Neural progenitor cell (in vitro differentiated cells): Measurements from ENCODE around the gene TTC27. TPM values are rescaled to one million over a fixed set of nuclear protein-coding genes. Genes with fewer than 3 reads are reported as not detected.

Experiments used
- DNase-seq: peaks from one replicate; pipeline ENCODE4 v3.0.0-alpha.2; 2016; ENCODE audit warnings: low spot score
- H2AFZ ChIP-seq: fragments of 200-600 bp; sonication (generic); replicated peaks from 2 replicates; pipeline ENCODE4 v1.6.1; 2016; ENCODE audit warnings: antibody characterized with exemption
- H3F3A ChIP-seq: fragments of 200-600 bp; sonication (generic); 2 replicates; pipeline ENCODE4 v1.6.1; 2016; ENCODE audit warnings: antibody characterized with exemption, low read depth
- H3K27ac ChIP-seq: fragments of 200-600 bp; sonication (generic); 2 replicates; pipeline ENCODE4 v1.5.1; 2016; ENCODE audit warnings: mild to moderate bottlenecking
- H3K27me3 ChIP-seq: fragments of 200-600 bp; sonication (generic); 2 replicates; pipeline ENCODE4 v1.6.1; 2016; ENCODE audit warnings: mild to moderate bottlenecking, moderate library complexity
- H3K36me3 ChIP-seq: fragments of 200-600 bp; sonication (generic); 2 replicates; pipeline ENCODE4 v1.5.1; 2016
- H3K4me1 ChIP-seq: fragments of 200-600 bp; sonication (generic); 2 replicates; pipeline ENCODE4 v1.6.1; 2016; ENCODE audit warnings: mixed run types
- H3K4me2 ChIP-seq: fragments of 200-600 bp; sonication (generic); 2 replicates; pipeline ENCODE4 v1.6.1; 2016
- H3K4me3 ChIP-seq: fragments of 200-600 bp; sonication (generic); 2 replicates; pipeline ENCODE4 v1.5.1; 2016
- H3K79me2 ChIP-seq: fragments of 200-600 bp; sonication (generic); 2 replicates; pipeline ENCODE4 v1.6.1; 2016; ENCODE audit warnings: low read depth
- H3K9ac ChIP-seq: fragments of 200-600 bp; sonication (generic); 2 replicates; pipeline ENCODE4 v1.6.1; 2016
- H3K9me3 ChIP-seq: fragments of 200-600 bp; sonication (generic); 2 replicates; pipeline ENCODE4 v1.5.1; 2016; ENCODE audit warnings: low read depth
- H4K20me1 ChIP-seq: fragments of 200-600 bp; sonication (generic); 2 replicates; pipeline ENCODE4 v1.6.1; 2016; ENCODE audit warnings: low read depth
- H3K27ac Mint-ChIP-seq: 3 replicates; pipeline ENCODE4 v1.8.0; 2021; ENCODE audit warnings: mixed read lengths
- H3K27me3 Mint-ChIP-seq: 2 replicates; pipeline ENCODE4 v1.8.0; 2022; ENCODE audit warnings: low read depth, mild to moderate bottlenecking, inconsistent platforms, moderate library complexity, mixed read lengths; ENCODE audit not compliant: insufficient read depth
- H3K36me3 Mint-ChIP-seq: 3 replicates; pipeline ENCODE4 v1.8.0; 2021; ENCODE audit warnings: mixed read lengths
- H3K4me1 Mint-ChIP-seq: 3 replicates; pipeline ENCODE4 v1.8.0; 2021; ENCODE audit warnings: mixed read lengths
- H3K4me3 Mint-ChIP-seq: 3 replicates; pipeline ENCODE4 v1.8.0; 2021; ENCODE audit warnings: mild to moderate bottlenecking, moderate library complexity, mixed read lengths
- H3K9me3 Mint-ChIP-seq: 3 replicates; pipeline ENCODE4 v1.8.0; 2020; ENCODE audit warnings: mixed read lengths
- CTCF ChIP-seq: fragments of 200-600 bp; sonication (generic); IDR thresholded peaks from 2 replicates; pipeline ENCODE4 v1.5.1; 2017; ENCODE audit warnings: antibody characterized with exemption, mild to moderate bottlenecking
- EZH2 ChIP-seq: fragments of 200-600 bp; sonication (generic); IDR thresholded peaks from 2 replicates; pipeline ENCODE4 v1.6.1; 2017; ENCODE audit warnings: antibody characterized with exemption, mild to moderate bottlenecking, moderate library complexity
- EZH2phosphoT487 ChIP-seq: fragments of 200-600 bp; sonication (generic); IDR thresholded peaks from 2 replicates; pipeline ENCODE4 v1.6.1; 2017; ENCODE audit warnings: antibody characterized with exemption
- total RNA-seq: library from RNA; depleted of rRNA; stranded (reverse); fragments of >200 nt; gene quantifications from 2 replicates; pipeline ENCODE4 v1.2.3, GENCODE V29; 2015; ENCODE audit warnings: low replicate concordance

The TTC27 gene
- 16.4 and 32.5 TPM in 2 replicates for total RNA-seq

- peak within 1 kb of the TSS; percentile 79 for H3K4me3 ChIP-seq
- peaks cover 13% of the 10 kb centered on the region for H3F3A ChIP-seq
- H3K9ac ChIP-seq: no peak within 1 kb of the TSS
- H3K4me1 ChIP-seq: no peaks in the 10 kb centered on the region
- TF ChIP-seq EZH2 (no peak), CTCF (peak; percentile 2)
- Mint-ChIP-seq H3K9me3 (no peaks in the 10 kb centered on the region), H3K27ac (peak within 1 kb of the TSS; percentile 3), H3K4me3 (peak within 1 kb of the TSS; percentile 93), H3K27me3 (peaks cover 11% of the 10 kb centered on the region), H3K36me3 (peaks cover 3% of the 10 kb centered on the region), H3K4me1 (peaks cover 9% of the 10 kb centered on the region)
- H3K27ac ChIP-seq: no peak within 1 kb of the TSS
- peaks cover 8% of the 10 kb centered on the region for H3K79me2 ChIP-seq
- peak within 1 kb of the TSS; percentile 100 for H2AFZ ChIP-seq
- no peaks in the 10 kb centered on the region for H3K27me3 ChIP-seq
- no peaks in the 10 kb centered on the region for H3K9me3 ChIP-seq
- no peaks in the 10 kb centered on the region for H3K36me3 ChIP-seq
- peak; percentile 92 for DNase-seq
- no peaks in the 10 kb centered on the region for H4K20me1 ChIP-seq
- H3K4me2 ChIP-seq: peak within 1 kb of the TSS; percentile 82
Observed at GRCh38 chr2:32627814-32628579, at the start of gene TTC27. Gene TTC27, plus strand, starts transcription at chr2:32628050. Its CDS starts 243 bp downstream, at chr2:32628293.

- Histone ChIP-seq H3K9me3 (no peaks in the 10 kb centered on the region), H4K20me1 (no peaks in the 10 kb centered on the region), H3K36me3 (no peaks in the 10 kb centered on the region), H3K4me2 (no peak overlapping the region), H3K27me3 (no peaks in the 10 kb centered on the region), H2AFZ (no peak overlapping the region), H3K4me1 (no peaks in the 10 kb centered on the region), H3K27ac (no peak overlapping the region), H3F3A (no peaks in the 10 kb centered on the region), H3K9ac (no peak overlapping the region), H3K4me3 (no peak overlapping the region), H3K79me2 (no peaks in the 10 kb centered on the region)
- TF ChIP-seq CTCF (no peak), EZH2phosphoT487 (no peak), EZH2 (no peak)
- DNase-seq: no peak
- Mint-ChIP-seq H3K9me3 (no peaks in the 10 kb centered on the region), H3K27me3 (no peaks in the 10 kb centered on the region), H3K27ac (no peak overlapping the region), H3K4me1 (peaks cover 7% of the 10 kb centered on the region), H3K36me3 (peaks cover 11% of the 10 kb centered on the region), H3K4me3 (no peak overlapping the region)
Observed at GRCh38 chr2:32591669-32592463, 36.0 kb upstream of the TTC27 start.

- Histone ChIP-seq H3K27me3 (no peaks in the 10 kb centered on the region), H3K9ac (no peak overlapping the region), H2AFZ (no peak overlapping the region), H3K27ac (no peak overlapping the region), H3K4me1 (no peaks in the 10 kb centered on the region), H3K9me3 (no peaks in the 10 kb centered on the region), H4K20me1 (no peaks in the 10 kb centered on the region), H3K4me2 (no peak overlapping the region), H3K4me3 (no peak overlapping the region), H3K79me2 (no peaks in the 10 kb centered on the region), H3F3A (no peaks in the 10 kb centered on the region), H3K36me3 (peaks cover 5% of the 10 kb centered on the region)
- TF ChIP-seq EZH2phosphoT487: no peak
- no peak for TF ChIP-seq CTCF
- TF ChIP-seq EZH2: no peak
- Mint-ChIP-seq H3K27me3 (no peaks in the 10 kb centered on the region), H3K36me3 (peaks cover 10% of the 10 kb centered on the region), H3K4me3 (no peak overlapping the region), H3K4me1 (peaks cover 7% of the 10 kb centered on the region), H3K9me3 (no peaks in the 10 kb centered on the region), H3K27ac (no peak overlapping the region)
- no peak for DNase-seq
Observed at GRCh38 chr2:32594573-32594972, 33.3 kb upstream of the TTC27 start.
